GM21737 (cell line): Measurements from ENCODE around the gene MLLT3.
"Not testable (repeated sequence)": the region's sequence is repeated elsewhere in the genome, so short reads cannot be mapped to it uniquely, and the experiment has no call there.

Experiments
- ATAC-seq: cut with Tn5 transposase; IDR thresholded peaks from one replicate; pipeline ENCODE4 v1.9.1; 2021; ENCODE audit warnings: mild to moderate bottlenecking, moderate library complexity; ENCODE audit not compliant: unreplicated experiment

Gene MLLT3

GRCh38 chr9:20622330-20623020 is at the start of gene MLLT3:
Gene MLLT3, minus strand, starts transcription at chr9:20622499.
- ATAC-seq, result peak; percentile 78

GRCh38 chr9:20671635-20672034 is 49.3 kb upstream of the MLLT3 start:
- ATAC-seq, result no peak

DNA sequence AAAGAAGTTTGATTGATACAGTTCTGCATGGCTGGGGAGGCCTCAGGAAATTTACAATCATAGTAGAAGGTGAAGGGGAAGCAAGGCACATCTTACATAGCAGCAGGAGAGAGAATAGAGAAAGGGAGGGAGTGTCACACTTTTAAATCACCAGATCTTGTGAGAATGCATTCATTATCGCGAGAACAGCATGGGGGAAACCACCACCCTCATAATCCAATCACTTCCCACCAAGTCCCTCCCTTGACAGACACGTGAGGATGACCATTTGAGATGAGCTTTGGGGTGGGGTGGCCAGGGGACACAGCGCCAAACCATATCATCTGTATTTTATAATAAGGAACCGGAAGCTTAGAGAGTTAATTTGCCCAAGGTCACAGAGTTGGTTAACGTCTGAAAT is 48.1 kb upstream of the MLLT3 start:
- no peak for ATAC-seq

DNA sequence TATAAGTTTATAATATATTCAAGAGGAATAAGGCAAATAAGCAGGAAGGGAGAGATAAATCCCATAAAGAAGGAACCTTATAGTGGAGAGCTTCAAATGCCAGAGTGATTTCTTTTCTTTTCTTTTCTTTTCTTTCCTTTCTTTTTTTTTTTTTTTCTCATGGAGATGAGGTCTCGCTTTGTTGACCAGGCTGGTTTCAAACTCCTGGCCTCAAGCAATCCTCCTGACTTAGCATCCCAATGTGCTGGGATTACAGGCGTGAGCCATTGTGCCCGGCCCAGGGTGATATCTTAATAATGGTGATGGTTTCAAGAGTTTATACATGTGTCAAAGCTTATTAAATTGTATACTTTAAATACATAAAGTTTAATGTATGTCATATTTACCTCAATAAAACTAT is 42.2 kb upstream of the MLLT3 start:
- no peak for ATAC-seq

- ATAC-seq, result no peak
Observed at GRCh38 chr9:20663133-20663532, 40.8 kb upstream of the MLLT3 start.

DNA sequence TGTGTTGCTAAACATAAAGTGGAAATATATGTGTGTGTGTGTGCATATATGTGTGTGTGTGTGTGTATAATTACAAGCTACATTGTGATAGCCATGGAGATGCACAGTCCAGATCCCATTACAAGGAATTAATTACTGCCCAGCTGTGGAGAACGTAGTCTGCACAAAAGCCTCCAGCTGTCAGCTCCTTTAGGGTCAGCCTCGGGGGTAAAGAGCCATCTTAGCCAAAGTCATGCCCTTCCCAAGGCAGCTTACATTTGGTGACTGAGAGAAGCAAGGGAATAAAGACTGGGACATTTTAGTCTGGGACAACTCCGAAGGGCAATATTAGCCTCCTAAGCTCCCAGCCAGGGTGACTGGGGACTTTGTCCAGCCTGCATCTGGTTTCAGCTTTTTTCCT is 39.9 kb upstream of the MLLT3 start:
- no peak for ATAC-seq

GRCh38 chr9:20659474-20659967 is 37.2 kb upstream of the MLLT3 start:
- no peak for ATAC-seq

DNA sequence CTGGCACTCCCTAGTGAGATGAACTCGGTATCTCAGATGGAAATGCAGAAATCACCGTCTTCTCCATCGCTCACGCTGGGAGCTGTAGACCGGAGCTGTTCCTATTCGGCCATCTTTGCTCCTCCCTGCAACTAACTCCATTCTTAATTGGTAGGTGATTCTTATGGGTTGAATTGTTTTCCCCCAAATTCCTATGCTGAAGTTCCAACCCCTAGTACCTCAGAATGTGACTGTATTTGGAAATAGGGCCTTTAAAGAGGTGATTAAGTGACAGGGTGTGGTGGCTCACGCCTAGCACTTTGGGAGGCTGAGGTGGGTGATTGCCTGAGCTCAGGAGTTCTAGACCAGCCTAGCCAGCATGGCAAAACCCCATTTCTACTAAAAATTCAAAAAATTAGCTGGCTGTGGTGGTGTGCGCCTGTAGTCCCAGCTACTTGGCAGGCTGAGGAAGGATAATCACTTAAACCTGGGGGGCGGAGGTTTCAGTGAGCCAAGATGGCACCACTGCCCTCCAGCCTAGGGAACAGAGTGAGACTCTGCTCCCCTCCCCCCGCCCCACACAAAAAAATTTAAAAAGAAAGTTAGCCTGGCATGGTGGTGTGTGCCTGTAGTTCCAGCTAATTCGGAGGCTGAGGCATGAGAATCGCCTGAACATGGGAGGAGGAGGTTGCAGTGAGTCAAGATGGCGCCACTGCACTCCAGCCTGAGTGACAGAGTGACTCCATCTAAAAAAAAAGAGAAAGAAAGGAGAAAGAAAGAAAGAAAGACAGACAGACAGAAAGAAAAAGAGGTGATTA is 36.6 kb upstream of the MLLT3 start:
- ATAC-seq, result no peak

DNA sequence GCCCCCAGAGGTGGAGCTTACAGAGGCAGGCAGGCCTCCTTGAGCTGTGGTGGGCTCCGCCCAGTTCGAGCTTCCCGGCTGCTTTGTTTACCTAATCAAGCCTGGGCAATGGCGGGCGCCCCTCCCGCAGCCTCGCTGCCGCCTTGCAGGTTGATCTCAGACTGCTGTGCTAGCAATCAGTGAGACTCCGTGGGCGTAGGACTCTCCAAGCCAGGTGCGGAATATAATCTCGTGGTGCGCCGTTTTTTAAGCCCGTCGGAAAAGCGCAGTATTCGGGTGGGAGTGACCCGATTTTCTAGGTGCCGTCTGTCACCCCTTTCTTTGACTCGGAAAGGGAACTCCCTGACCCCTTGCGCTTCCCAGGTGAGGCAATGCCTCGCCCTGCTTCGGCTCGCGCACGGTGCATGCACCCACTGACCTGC is 36.0 kb upstream of the MLLT3 start:
- not testable (repeated sequence) for ATAC-seq

GRCh38 chr9:20651939-20652338 is 29.6 kb upstream of the MLLT3 start:
- ATAC-seq, result no peak

DNA sequence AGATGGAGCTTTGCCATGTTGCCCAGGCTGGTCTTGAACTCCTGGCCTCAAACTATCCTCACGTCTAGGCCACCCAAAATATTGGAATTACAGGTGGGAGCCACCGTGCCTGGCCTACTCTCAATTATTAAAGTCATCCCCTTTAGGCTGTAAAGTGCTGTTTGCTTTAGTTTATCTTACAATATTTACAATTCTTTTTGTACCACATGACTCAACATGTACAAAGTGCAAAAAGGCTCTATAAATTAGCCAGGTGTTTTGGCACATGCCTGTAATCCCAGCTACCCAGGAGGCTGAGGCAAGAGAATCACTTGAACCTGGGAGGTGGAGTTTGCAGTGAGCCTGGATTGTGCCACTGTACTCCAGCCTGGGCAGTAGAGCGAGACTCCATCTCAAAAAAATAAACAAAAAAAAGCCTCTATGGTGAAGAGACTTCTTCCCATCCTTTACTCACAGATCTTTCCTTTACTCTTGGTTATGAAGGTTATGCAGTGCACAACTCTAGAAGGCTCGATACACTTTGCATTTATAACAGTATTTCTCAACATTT is 28.5 kb upstream of the MLLT3 start:
- no peak for ATAC-seq

DNA sequence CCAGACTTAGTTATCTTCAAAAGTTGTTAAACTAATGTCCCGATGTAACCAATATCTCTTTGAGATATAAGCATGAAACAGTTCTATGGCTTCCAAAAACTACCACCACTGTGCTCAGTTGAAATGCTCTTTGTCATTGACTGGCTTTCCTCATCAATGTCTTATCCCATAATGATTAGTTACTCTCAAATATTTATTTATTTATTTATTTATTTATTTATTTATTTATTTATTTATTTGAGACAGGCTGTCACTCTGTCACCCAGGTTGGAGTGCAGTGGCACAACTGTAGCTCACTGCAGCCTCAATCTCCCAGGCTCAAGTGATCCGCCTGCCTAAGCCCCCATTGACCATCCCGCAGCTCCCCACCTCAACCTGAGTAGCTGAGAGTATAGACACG is 28.0 kb upstream of the MLLT3 start:
- ATAC-seq, result no peak

- no peak for ATAC-seq
Observed at GRCh38 chr9:20649381-20649780, 27.1 kb upstream of the MLLT3 start.

DNA sequence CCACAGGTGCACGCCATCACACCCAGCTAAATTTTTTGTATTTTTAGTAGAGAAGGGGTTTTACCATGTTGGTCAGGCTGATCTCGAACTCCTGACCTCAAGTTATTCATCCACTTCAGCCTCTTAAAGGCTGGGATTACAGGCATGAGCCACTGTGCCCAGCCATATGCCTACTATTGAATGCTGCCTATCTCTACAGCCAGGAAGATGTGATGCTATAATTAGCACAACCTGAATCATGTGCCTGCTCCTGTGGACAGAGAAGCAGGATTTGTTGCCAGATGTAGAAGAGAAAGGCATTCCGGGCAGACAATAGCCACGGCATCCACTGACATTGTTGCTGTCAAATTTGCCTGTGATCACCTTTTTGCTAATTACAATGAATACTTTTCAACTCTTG is 24.4 kb upstream of the MLLT3 start:
- ATAC-seq, result no peak

DNA sequence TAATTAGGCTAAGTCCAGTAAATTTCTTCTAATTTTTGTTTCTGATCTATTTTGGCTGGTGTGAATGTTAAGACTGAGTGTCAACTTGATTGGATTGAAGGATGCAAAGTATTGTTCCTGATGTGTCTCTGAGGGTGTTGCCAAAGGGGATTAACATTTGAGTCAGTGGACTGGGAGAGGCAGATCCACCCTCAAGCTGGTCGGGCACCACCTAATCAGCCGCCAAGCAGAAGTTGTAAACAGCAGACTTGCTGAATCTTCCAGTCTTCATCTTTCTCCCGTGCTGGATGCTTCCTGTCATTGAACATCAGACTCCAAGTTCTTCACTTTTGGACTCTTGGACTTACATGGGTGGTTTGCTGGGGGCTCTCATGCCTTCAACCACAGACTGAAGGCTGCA is 21.4 kb upstream of the MLLT3 start:
- ATAC-seq, result no peak

DNA sequence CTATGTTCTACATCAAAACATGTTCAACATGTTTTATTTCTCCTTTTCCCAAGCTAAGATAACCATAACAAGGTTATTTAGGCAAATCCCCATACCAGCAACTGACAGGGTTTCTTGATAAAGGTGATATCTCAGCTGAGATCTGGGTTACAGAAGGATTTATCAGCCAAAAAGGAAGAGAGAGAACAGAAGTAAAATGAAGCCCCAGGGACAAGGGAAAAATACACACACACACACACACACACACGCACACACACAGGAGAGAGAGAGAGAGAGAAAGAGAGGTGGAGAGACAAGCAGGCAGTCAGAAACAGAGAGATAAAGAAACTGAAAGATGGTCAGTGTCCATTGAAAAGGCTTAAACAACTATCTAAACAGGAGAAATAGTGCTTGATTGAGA is 19.7 kb upstream of the MLLT3 start:
- ATAC-seq, result no peak

DNA sequence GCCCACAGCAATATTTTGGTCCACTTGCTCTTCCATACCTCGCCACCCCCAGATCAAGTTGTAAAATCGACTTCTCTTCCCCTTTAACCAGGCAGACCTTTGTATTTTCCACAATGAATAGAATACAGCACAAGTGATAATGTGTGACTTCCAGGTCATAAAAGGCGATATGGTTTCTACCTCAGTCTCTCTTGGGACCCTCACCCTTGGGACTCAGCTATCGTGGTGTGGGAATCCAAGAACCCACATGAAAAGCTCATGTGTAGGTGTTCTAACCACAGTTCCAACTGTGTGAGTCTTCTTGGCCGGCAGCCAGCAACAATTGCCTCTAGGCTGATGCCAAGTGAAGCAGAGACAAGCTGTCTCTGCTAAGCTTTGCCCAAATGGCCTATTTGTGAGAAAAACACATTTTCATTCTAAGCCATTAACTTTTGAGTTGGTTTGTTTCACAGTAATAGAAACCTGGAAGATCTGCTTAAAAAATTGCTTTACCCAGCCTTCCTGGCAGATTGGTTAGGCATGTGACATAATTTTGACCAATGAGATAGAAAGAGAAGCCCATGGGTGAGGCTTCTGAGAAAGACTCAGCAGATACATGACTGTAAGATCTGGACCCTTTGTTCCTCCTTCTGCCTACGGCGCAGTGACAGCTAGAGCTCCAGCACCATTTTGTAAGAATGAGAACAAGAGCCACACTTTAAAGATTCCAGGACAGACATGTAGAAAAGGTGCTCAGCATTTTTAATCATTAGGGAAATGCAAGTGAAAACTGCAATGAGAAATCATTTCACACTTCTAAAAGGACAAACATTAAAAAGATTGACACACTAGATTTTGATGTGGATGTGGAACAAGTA is 18.3 kb upstream of the MLLT3 start:
- ATAC-seq, result peak; percentile 85

DNA sequence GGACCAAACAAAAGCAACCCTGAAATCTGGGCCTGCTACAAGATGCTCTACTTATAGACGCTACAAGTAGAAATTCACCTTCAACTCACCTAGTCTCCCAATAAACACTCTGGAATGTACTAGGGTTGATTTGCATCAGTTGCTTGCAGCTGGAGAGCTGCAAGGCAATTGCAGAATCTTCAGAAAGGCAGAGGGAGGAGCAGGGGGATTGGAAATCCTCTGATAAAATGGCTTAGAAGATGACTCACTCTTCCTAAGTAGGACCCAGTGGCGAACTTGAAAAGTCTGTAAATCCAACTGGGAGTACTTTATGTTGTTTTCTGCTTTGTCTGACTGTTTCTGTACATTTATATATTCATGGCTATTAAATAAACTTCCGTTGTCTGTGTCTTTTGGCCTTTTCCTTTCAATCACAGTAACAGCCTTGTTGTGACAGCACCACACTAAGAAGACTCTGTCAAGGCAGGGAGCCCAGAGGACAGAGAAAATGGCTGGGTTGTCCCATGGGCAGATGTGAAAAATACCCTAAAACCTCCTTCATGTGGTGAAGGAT is 14.7 kb upstream of the MLLT3 start:
- no peak for ATAC-seq

- no peak for ATAC-seq
Observed at GRCh38 chr9:20634895-20635294, 12.6 kb upstream of the MLLT3 start.

- no peak for ATAC-seq
Observed at GRCh38 chr9:20632705-20633104, 10.4 kb upstream of the MLLT3 start.
